GM19467 (cell line): ENCODE data around the gene KCNIP1.

Experiments used
- ATAC-seq: cut with Tn5 transposase; IDR thresholded peaks from one replicate; pipeline ENCODE4 v1.9.1; 2021; ENCODE audit warnings: mild to moderate bottlenecking, moderate library complexity; ENCODE audit not compliant: unreplicated experiment

The KCNIP1 gene

DNA sequence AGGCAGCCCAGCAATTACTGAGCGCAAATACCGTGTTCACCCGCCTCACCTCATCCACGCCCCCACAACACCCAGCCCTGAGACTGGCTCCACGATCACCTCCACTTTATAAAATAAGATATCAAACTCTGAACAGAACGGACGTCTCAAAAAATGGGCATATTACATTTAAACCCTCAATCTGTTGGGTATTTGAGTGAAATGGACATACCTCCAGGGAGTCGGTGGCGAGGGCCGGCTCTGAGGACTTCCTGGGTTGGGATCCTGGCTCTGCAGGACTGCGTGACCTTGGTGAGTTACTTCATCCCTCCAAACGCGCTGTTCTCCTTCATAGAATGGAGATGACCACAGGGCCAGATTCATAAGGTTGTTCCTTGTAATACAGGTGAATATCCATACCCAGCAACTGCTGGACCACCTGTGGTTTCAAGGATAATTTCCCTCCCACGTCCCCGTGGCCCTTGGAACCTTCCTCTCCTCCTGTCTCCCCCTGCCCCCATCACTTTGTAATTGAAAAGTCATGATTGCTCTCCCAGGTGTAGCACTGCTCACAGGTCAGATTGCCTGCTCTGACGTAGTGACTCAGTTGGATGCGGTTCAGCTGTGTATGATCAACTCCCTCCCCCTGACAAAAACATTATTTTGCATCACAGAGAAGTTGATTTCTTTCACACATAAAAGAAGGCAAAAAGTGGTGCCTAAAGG lies 135.6 kb downstream of the KCNIP1 start:
- no peak for ATAC-seq

DNA sequence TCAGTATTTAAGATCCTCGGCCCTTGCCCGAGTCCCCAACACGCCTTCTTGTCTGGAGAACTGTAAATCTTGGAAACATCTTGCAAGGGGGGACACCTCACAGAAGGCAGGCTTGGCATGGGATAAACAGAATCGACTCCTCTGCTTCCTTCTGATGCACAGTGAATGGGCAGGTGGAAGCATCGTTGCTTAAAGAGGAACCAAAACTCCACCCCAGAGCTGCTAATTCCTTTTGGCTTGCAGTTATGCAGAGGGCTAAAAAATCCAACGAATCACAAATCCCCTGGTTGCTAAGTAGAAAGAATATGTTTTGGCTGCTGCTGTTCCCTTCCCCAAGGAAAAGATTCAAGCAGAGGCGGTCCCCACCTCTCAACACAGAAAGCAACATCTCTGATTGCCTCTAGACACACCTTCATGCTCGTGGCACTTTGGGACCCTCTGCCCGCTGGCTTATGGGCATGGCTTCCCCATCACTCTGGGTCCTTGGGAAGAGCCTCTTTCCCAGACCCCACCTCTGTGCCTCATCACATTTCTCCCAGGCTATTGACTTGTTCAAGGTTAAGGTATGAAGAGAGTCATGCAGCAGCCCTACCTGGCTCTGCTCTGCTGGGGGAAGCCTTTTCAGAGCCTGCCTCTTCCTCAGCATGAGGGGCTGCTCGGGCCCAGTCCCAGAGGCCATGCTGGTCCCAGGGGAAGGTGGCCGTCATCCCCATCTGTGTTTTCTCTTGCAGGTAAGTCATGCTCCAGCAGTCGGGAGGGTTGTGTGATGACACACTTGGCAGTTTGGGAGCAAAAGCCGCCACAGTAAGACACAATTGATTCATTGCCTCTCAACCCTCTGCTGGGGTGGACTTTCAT lies 137.1 kb downstream of the KCNIP1 start:
- ATAC-seq: no peak

DNA sequence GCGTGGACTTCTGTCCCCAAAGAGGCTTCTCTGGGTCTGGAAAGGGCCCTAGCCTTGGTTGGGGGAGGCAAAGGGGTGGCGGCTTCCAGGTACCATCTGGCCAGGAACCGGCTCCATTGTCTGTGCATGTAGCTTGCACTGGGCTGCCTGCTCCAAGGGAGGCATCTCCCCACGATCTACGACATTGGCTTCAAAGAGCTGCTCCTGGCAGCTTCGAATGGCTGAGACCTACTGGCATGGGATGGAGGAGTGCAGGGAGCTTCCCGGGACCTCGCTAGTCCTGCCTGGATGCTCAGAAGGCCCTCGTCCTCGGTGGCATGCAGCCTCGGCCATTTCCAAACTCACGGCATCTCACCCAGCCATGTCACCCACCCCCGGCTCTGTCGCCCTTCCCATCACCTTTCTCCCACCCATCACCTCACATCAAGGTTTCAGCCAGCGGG lies 137.8 kb downstream of the KCNIP1 start:
- no peak for ATAC-seq

DNA sequence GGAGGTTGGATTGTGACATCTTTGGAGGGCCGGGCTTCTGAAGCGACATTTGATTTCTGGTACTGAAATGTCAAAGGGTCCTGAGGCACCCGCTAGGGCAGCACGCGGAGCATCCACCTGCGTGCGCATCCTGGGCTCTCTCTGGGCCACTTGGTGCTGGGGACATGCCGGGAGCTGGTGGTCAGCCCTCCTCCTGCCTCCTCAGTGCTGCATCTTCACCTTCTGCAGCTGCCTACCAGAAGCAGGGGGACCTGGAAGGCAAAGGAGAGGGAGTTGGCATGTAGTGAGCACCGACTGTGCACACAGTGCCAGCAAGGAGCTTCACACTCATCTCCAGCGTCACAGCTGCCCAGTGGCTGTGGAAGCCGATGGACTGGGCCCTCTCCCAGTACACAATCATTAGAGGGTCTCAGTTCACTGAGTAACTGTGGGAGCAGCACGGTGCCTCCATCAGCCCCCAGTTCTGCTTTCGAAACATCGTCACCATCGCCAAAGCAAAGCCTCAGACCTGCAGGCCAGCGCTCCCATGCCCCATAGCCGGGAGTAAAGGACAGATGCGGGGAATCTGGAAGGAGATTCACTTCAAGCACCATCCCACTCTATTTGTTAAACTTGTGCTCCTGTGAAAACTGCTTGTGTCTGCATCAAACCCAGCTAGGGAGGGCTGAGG lies 138.4 kb downstream of the KCNIP1 start:
- no peak for ATAC-seq

DNA sequence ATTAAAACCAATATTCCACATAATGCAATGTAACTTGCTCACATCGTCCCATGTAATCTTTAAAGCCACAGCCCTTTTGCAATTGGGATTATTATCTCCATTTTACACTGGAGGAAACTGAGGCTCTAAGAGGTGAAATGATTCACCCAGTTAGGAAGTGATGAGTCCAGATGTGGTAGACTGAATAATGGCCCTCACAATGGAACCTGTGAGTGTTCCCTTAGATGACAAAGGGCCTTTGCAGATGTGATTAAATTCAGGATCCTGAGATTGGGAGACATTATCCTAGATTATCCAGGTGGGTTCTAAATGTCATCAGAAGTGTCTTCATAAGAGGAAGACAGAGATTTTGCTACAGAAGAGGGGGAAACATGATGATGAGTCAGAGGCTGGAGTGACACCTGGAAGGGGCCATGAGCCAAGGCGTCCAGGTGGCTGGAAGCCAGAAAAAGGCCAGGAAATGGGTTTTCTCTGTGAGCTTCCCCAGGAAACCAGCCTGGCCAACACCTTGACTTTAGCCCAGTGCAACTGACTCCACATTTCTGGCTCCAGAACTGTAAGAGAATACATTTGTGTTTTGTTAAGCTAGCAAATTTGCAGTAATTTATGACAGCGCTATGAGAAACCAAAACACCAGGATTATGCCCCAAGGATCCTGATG lies 139.1 kb downstream of the KCNIP1 start:
- no peak for ATAC-seq

DNA sequence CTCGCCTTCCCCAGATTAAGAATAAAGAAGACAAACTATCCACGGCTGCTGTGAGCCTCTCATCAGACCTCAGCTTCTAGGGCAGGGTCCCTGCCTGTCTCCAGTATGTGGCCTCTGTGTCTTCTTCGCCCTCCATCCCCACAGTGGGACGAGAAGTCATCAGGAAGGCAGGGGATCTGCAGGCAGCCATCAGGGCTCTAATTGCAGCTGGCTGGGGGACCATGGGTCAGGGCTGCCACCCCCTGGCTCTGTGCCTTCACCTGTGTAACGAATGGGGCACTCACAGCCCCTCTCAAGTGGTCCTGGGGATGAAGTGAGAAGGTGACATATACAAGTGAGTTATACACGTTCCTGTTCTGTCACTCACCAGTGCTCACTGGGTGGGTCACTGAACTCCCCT lies 139.8 kb downstream of the KCNIP1 start:
- ATAC-seq: no peak

DNA sequence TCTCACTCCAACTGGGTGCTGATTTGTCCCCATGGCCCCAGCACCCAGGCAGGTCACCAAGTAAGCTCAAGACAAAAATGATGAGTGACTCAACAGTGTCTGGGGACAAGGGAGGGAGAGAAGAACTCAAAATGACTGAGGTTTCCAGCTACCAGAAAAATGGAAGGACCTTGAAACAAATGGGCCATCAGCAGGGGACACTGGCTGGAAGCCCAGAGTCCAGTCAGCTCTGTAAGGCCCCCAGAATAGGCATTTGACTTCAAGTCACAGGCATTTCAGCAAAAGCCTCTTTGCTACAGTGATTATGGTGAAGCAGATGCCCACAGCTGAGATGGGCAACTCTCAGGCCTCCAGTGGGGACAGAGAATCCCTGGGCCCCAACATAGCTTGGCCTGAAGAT lies 140.7 kb downstream of the KCNIP1 start:
- no peak for ATAC-seq

DNA sequence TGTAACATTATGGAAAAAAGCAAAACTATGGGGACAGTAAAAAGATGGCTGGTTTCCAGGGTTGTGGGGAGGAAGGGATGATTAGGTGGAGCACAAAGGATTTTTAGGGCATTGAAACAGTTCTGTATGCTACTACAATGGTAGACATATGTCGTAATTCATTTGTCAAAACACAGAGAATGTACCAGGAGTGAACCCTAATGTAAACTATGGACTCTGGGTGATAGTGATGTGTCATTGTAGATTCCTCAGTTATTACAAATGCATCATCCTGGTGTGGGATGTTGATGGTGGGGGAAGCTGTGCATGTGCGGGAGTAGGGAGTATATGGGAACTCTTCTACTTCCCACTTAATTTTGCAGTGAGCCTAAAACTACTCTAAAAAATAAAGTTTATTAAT lies 144.7 kb downstream of the KCNIP1 start:
- no peak for ATAC-seq

DNA sequence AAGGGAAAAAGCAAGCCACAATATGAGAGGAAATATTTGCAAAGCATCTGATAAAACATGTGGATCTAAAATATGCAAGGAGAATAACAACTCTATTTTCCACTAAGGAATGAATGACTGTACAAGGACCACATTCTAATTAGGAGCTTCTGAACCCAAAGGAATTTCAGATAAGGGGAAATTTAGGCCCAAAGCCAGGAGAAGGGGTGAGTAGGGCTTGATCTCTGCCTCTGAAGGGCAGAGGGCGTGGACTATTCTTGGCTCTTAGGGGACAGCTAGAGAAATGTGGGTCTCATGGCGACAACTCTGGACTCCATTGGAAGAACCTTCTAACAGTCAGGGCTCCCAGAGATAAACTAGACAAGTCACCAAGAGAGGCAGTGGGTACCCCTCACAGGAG lies 147.0 kb downstream of the KCNIP1 start:
- ATAC-seq: no peak

DNA sequence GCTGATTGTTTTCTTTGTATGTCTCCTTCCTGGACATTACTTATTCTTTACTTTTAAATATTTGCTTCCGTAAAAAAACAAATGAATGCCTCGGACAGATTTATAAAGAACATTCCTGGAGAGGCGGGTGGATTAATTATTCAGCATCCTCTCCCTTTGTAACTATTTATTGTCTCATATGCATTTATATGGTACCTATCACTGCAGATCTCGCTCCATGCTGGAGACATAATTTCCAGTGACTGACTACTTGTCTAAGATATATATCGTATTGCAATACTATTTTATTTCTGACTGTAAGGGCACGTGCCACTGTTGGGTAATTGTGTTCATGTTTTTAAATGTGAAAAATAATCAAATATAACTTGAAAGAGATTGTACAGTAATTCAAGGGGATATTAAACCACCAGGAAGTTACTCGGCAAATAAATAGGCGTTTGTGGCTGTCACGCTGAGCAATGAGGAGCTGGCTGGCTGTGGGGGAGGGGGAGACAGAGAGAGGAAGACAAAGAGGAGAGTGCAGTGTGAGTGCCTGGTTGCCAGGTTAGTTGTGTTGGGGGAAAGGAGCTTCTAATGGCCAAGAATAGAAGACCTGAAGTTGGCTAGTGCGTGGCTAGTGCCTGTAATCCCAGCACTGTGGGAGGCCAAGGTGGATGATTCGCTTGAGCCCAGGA lies 147.9 kb downstream of the KCNIP1 start:
- no peak for ATAC-seq

DNA sequence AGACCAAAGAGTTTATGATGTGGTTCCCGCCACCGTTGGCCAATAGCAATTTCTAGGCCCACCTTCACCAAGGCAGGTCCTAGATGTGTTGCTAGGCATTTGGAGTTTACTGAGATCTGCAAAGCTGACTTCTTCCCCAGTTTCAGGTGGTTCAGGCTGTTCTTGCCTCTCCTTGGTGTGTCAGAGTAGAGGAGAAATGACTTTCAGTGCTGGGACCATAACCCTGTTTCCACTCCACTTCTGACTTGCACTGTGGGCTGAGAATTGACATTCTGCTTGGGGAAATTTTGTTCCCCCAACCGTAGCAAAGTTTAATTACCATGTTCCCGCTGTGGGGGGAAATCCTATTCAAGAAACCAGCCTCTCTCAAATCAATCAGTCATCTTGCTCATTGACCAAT lies 151.7 kb downstream of the KCNIP1 start:
- no peak for ATAC-seq

DNA sequence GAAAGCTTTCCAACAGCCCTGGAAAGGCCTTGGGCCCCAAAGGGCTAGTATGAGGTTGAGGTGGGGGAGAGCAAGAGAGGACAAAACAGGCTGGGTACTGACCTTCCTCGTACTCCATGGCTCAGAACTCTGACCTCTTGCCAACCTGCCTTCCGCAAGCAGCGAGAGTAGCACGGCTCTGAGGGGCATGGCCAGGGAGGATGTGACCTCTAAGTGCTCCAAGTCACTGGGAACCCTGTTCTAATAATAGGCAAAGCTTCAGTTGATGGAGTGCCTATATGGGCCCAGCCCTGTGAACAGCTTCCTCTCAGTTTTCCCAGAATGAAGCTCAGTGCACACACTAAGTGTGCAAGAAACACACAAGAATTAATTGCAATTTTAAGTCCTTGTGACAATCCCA lies 152.1 kb downstream of the KCNIP1 start:
- no peak for ATAC-seq

DNA sequence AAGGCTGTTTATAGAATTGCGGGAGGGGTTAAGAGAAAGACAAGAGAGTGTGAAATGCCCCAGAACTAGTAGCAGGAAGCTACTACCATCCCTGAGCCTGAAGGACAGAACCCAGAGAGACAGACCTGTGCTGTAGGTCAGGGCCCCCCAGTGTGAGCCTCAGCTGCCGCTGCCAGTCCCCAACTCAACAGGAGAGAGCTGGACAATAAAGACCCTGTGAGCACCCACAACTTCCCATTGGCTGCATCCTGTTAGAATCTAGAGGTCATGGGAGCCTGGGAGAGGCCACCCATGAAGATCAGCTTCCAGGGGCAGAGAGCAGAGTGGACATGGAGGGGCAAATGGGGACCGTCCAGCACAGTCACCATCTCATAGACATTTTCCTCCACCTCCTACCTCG lies 152.5 kb downstream of the KCNIP1 start:
- ATAC-seq: no peak

DNA sequence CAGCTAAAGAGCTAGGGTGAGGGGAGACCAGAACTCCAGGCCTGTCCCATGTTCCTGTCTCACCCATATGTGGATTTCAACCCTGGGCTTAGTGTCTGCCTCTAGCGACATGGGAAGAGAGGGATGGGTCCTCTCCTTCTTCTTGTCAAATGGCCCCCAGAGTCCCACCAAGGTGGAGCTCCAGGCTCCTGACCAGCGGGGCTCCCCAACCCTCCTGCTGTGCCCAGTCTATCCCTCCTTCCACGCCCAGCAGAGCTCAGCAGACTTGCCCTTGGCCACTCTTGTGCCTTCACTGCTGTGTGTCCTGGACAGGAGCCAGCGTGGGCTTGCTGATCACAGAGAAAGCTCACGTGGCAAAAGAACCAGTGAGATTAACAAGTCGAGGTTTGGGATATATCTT lies 156.7 kb downstream of the KCNIP1 start:
- no peak for ATAC-seq

DNA sequence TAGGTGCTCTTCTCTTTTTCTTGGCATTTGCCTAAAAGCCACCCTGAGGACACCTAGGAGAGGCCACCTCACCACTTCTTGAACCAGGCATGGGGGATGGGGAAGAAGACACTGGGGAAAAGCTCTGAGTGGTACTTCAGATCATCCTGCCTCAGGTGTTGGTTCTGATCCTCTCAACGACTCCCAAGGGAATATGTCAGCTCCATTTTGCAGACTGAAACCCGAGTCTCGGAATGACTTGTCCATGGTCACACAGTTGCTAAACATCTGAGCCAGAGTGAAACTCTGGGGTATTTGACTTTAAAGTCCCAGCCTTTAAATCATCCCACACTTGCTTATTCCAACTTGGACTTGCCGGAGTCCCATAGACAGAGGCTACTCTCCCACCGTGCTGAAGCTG lies 159.1 kb downstream of the KCNIP1 start:
- ATAC-seq: no peak

DNA sequence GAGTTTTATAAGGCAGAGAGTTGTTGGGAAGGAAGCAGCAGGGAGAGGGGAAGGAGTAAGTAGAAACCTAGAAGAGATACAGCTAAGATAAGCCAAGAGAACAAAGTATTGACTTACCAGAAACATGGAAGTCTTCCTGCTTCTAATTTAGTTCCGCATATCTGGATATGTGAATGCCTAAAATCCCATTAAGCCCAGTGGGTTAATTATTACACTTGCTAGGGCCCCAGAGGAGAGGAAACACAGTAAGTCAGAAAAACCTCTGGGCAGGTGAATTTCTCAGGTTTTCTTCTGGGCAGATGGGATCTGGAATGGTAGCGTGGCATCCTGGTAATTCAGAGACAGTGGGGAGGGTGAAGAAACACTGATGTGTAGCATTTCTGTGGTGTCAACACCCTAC lies 175.0 kb downstream of the KCNIP1 start:
- ATAC-seq: no peak

DNA sequence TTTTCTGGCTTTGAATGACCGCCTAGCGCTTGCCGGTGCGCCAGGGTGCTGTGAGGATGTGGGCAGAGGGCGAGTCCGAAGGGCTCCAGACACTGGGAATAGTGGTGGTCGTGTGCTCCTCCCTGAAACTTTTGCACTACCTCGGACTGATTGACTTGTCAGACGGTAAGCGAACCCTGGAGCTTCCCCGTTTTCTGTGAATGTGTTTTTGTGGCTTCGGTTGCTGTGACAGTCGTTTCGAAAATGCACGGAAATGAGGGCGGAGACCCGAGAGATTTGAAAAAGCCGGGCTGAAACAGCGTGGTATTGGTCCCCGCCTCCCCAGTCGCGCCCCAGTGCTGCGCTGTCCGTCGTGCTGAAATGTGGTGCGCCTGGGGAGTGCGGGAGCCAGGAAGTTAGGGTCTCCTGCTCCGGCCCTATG lies 177.2 kb downstream of the KCNIP1 start:
- peak; percentile 76 for ATAC-seq

DNA sequence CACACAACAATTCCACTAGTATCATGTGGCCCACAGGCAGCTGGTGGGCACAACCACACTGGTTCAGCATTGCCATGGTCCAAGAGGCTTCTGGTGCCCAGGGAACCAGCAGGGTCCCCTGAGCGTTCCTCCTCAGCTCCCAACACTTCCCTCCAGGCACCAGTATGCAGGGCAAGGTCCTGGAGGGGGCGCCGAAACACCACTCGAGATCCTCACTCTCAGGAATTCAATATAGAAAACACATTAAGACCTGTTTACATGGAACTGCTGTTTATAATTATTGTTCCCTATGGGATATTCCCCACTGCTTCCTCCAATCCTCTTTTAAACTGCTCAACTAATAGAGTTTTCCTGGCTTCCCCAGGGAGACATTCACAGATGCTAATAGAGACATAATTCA lies 187.8 kb downstream of the KCNIP1 start:
- no peak for ATAC-seq

DNA sequence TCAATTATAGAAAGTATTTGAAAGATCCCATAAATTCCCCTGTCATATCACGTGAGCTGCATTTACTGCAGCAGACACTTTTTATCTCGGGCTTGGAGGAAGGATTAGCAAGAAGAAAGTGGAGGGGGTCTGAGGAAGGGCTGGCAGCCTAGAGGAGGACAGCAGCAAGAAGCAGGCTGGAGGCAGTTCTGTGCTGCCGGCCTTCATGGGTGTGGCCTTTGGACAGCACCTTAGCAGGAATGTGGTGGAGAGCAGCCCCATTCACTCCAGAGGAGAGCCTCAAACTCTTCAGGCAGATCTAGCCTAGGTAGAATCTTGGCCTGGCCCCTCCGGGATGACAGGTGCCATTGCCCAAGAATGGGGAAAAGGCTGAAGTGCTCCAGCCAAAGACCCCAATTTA lies 189.9 kb downstream of the KCNIP1 start:
- no peak for ATAC-seq

DNA sequence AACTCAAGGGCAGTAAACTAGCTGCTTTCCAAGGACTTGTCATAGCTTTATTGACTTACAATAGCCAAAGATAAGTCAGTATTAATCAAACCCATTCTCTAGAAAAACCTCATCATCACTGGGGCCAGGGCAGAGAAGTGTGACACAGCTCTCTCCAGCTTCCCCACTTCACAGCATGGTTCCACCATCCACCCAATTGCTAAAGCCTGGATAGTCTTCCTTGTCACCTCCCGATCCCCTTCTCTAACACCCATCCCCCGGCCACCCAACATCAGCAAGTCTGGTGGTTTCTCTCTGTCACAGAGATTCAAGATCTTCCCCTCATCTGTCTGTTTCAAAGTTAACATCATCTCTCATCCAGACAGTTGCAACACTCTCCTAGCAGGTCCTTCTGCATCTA lies 191.1 kb downstream of the KCNIP1 start:
- ATAC-seq: no peak

DNA sequence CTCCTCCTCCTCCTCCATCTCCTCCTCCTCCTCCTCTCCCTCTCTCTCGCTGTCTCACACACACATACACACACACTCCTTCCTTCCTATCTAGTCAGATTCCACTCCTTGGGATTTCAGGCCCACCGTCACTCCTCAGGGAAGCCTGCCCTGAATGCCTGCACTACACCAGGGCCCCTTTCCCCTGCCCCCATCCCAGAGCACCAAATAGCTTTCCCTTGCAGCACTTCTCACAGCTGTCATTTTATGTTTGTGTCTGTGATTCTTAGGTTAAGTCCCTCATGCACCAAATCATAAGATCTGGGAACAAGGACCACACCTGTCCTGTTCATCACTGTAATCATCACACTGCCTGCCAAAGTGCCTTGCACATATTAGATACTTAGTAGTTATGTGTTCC lies 193.2 kb downstream of the KCNIP1 start:
- ATAC-seq: no peak
